Activated CD4-positive, CD25-positive, alpha-beta regulatory T cell treated with anti-CD3 and anti-CD28 coated beads, Interleukin-2, amount 50 U/mL, for 16 hours (primary cell): Measurements from ENCODE around the gene XCL1.

ENCODE experiments used
- DNase-seq: peaks from one replicate; pipeline ENCODE4 v3.0.0-alpha.2; 2020; ENCODE audit warnings: low read depth, low spot score

XCL1 gene

DNA sequence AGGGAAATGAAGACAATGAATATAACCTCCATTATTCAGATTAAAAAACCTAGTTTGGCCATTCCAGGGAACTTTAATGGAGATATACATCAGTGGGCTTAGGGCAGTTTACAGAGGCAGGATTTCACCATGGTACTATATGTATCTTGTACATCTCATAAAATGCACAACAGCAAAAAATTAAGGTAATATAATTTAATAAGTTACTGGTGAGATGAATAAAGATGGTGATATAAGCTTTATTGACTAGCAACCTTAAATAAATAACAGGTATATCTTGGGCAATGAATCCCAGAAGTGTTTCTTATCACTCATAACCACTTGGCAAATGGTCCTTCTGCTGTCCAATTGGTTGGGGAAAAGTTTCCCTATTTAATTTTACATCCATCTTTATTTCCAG lies 29.0 kb downstream of the XCL1 start:
- DNase-seq: no peak

DNA sequence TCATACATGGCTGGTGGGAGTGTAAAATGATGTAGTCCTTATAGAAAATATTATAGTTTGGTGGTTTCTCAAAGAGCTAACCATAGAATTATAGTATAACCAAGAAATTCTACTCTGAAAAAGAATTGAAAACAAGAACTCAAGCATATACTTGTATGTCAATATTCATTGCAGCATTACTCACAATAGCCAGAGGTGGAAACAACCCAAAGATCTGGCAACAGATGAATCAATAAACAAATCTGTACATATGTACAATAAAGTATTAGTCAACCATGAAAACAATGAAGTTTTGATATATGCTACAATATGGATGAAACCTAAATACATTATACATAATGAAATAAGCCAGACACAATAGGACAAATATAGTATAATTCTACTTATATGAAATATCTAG lies 29.7 kb downstream of the XCL1 start:
- DNase-seq: no peak

DNA sequence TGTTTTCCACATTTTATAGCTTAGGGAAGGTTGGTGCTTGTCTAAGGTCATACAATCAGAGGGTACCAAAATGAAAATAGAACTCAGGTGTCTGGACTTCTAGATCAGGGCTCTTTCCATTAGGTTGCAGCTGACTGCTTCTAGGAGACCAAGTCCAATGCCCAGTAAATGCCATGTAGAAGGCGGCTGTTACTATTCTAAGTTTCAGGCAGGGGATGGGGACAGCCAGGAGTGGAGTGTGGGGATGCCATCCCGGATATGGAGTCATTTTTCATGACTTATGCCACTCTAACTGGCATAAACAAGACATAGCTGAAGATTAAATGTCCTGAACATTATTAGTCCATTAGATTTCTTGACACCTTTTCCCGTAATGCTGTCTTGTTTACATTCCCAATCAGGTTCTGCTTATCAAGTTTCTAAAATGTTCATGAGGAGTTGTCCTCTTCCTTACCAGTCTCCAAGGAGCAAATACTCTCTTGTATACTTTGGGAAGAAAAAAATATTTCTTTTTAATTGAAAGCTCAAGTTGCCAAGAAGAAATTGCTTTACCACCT lies 31.5 kb downstream of the XCL1 start:
- DNase-seq: no peak

DNA sequence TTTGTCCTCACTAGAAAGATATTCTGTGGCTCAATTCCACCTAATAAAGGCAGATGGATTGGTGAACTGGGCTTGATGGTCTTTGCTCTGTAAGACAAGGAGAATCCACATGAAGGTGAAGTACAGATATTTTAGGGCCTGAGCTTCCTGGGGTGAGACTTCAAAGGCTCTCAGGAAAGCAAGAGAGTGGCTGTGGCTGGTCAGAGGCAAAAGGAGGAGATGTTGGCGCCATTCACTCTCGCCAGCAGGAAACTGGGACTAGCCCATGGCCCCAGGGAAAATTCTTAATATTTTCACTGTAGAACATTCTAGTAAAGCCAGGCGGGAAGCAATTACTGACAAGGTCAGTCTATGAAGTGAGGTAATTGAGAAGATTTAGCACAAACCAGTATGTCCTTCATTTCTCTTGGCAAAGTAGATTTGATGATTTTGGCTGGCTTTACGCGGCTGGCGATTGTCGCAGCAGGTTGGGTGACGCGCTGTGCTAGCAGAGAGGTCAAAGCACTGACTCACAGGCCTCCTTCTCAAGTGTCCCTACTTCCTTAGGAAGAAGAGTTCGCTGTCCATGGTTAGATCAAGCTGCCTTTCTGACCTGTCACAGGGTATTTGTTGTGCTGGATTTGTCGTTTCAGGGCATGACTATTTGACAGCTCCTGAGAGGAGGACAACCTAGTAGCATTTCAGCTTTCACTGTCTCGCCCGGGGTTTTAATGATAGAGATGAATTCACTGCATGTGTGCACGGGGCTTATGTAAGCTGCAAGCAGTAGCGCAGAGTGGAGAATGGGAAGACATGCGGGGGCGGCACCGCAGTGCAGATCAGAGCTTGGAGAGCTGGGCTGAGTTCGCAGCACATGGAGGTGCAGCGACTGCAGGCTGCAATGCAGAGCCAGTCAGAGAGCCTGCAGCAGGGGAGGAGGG lies 32.7 kb downstream of the XCL1 start:
- no peak for DNase-seq

DNA sequence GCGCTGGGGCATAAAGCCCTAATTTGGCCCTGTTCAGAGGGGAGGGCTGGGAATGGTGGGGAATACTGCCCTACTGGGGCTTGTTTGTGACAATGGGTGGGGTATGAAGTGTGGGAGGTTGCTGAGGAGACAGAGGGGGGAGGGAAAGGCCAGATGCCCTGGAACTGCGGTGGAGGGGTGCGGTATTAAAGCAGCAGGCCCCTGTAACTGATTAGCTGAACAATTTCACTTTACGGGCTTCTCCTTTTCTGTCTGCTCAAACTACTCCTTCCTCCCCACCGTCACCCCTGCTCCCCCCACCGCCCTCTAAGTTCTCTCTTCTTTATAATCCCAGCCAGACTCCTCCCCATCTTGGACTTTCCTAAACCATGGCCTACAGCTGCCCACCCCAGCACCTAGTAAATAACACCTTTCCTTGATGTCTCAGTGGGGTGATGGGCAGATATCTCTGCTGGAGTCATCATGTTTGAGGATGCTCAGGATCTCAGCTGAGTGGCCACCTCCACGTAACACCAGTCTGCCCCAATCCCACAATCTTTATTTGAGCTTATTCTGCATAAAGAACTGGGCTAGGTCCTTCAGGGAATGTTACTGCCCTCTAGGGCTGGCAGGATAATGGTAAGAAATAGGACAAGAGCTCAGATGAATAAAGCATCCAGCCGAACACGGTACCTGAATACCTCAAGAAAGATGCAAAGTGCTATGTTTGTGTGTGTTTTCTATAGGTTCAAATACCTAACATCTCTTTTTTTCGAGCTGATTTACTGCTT lies 33.5 kb downstream of the XCL1 start:
- DNase-seq: no peak

DNA sequence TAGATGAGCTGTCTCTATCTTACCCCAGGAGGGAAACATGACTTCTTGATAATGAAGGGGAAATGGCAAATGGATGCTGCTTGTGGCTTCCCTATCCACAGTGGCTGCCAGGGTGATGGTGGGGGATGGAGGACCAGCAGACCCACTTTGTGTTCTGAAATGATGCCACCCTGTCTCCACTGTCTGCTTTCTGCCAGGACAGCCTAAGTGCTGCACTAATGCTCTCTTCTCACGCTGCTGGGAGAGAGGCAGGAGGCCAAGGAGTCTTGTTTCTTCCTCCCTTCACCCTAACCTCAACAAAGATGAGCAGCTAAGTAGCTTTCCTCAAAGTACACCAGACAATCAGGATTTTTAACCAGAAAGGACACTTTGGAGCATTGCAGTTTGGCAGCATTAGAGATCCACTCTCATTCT lies 36.6 kb downstream of the XCL1 start:
- no peak for DNase-seq

DNA sequence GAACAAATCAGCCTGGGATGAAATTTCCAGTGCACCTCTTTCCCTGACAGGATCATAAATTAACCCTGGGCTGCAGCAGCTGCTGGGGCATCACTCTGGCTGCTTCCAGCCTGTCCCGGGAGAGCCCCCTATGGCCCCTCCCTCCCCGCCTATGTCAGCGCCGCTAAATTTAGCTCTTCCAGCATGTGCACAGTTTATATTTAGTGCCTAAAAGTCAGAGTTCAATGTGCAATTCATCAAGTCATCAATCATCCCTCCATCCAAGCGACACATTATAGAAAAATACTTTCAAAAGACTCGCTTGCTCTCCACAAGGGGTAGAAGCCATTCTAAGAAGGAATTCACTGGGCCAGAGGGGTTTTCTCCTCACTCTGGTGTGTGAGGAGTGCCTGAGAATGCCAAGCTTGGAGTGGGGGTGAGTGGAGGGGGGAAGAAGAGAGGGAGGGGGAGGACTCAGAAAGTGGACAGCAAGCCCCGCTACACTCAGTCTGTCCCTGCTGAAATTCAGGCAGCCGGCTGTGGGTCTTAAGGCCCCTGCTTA lies 37.4 kb downstream of the XCL1 start:
- no peak for DNase-seq

DNA sequence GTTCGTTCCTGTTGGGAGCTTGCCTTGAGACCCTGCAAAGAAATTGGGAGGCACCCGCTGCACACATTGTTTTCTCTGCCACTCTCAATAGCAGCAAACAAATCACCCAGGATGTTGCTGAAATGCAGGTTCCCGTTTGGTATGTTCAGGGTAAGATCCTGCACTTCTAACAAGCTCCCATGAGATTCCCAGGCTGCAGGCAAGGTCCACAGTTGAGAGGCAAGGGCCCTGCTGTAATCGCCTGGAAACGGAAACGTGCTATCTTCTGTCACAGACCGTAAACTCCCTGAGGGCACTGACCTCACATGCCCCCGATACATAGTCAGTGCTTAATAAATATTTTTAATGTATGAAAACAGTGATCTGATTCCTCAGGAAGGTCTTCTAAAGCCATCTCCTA lies 37.8 kb downstream of the XCL1 start:
- no peak for DNase-seq

DNA sequence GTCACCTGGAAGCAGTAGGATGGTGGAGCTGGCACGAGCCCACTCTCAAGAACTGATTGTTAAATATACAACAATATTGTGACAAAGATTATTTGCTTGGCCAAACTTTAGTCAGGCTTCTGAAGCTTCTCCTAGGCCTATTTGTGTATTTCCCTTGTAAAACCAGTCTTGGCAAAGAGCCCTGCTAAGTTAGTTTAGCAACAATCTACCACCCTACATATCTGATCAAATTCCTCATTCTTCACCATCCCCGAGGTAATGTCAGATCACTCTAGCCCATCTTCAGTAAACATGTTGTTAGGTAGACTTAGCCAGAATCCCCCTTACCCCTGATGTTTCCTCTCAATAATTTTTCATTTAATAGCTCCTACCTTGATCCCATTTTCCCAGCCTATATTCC lies 39.6 kb downstream of the XCL1 start:
- DNase-seq: no peak

DNA sequence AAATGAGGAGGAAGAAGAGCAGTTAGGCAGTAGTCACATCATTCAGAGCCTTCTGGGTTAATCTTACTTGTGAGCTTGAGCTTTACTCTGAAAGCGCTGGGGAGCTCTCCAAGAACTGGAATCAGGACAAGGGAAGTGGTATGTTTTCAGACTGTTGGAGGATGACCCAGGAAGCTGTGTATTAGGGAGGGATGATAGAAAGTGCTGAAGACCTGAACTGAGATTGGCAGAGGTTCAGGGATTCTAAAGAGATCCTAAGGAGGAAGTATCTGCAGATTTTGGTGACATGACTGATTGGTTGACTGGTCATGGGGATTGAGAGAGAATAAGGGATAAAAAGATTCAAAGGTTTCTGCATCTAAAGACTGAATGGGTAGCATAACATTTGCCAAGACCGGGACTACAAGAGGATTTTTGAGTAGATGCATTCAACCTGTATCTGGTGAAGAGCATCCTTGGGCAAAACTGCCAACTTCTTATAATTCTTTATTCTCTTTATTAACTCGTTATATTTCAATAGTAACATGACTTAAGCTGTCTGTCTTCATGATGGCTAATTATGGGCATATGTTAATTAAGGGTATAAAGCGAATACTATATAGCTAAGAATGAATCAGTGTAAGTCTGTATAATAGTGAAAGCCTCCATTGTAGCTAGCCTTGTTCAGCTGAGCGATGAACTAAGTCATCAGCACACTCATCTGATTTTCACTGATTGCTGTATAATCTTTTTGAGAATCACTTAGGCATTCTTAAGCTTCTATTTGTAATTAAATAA lies 41.8 kb downstream of the XCL1 start:
- no peak for DNase-seq

DNA sequence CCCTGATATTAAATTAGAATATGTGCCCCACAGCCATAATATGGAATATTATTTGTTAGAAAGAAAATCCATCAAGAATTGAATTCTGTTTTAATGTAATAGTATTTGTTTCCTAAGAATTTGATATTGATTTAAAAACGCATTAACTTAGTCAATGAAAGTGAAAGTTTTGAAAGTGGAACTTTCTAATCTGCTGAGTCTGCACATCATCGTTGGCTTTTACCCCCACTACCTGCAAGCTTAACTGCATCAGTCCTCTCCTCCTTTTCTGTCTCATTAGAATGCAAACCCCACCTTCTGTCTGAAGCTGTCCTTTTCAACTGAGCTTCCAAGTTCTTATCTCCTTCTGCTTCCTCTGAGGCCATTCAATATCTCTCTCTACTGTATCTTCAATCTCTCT lies 42.5 kb downstream of the XCL1 start:
- no peak for DNase-seq

DNA sequence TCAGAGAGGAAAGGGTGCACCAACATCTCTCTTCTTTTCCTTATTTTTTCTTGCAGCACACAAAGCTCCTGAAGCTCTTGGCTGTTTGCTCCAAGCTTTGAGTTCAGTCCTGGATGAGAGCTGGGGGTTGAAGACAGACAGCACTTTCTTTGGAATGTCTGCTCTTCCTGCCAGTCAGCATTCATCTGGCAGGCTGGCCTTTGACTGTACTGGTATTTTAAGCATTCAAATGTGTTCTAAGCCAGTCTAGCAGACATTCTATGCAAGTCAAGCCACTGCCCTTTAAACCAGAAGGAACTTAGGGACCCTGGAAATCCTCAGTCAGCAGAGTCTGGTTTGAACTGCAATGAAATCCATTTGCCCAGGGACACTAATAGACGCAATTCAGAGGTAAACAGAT lies 45.0 kb downstream of the XCL1 start:
- no peak for DNase-seq

DNA sequence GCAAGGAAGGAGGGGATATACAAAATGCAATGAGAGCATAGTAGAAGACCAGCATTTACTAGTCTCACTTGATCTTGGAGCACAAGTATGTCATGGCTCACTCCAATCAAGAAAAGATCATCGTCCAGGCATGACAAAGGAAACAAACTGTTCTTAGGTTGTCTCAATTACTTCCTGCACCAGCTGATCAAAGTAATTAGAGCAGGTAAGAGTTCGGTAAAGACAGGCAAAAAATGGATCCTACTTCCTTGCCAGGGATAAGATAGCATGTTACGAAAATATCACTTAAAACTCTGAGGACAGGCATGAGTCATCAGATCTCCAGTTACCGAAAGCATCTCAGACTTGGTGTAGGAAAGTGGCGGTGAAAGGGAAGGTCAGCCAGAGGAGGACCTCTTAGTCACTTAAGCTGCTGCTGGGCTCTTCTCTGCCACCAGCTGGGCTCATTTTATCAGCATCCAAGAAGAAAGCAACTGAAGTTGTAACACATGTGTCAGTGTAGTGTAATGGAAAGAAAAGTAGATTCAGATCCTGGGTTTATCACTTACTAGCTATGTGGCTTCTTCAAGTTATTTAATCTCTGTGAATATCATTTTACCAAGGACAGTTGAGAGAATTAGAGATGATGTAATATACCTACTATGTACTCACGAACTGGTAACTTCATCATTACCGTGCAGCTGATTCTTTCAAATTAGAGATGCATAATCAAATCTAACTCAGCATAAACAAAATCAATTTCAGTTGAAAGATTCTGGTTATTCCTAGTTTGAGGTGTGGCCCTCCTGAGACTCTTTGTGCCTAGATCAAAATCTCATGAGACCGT lies 46.8 kb downstream of the XCL1 start:
- DNase-seq: no peak

DNA sequence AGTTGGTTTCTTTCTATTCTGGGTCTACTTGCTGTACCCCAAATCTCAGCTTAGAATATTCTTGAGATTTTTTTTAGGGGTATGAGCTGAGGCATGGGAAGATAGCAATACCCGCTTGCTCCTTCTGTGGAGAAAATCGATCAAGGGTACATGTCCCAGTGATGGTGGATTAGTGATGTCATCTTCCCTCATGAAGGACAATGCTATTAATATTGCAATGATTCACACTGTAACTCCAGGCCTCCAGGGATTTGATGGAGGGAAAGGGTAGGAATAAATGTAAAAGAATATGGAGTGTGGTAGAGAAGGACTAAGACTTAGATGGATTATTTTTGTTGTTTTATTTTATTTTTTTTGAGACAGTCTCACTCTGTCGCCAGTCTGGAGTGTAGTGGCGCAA lies 47.4 kb downstream of the XCL1 start:
- DNase-seq: no peak

DNA sequence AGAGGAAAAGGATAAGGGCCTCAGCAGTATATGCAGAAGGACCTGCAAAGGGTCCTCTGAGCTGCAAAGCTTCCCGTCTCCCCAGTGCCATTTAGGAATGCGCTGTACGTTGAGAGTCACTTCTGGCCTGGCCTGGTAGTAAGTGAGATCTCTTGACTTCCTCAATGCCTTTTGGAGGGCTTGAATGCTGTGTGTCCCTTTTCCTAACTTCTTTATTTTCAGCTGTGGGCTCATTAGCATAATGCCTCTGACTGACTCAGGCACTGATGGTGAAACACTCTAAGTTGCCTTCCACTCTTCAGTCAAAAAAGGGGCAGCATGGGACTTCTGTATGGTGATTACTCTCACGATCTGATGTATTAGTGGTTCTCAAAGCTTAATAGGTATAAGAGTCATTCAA lies 49.9 kb downstream of the XCL1 start:
- DNase-seq: no peak

DNA sequence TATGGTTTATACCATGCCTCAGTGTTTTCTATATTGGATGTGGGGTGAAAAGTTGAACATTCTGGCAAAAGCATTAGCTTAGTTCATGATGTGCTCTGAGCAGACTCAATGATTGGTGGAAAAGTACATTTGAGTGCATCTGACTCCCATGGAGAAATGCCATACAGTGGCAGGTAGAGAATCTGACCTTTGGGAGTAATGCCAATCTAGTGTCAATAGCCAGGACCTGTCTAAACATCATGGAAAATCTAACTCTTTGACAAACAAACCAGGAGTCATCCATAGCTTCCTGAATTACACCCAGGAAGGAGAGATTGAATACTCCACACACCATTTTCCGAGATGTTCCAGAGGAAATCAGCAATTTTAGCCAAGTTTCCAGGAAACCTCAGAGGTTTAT lies 51.0 kb downstream of the XCL1 start:
- DNase-seq: no peak

DNA sequence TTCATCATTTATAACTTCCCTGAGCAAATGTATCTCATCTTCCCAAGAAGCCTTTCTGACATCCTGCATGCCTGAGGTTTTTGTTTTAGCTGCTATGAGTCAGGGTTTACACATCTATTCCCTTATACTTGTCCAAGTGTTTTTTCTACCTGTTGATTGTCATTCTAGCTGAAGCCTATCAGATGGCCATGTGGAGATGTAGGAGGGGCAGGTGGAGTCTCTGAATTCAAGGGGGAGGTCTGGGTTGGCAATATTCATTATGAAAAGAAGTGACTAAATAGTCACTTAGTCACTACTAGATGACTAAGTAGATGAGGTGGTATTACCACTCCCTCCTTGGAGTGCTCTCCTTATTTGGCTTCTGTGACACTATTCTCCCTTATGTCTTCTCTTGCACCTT lies 52.4 kb downstream of the XCL1 start:
- no peak for DNase-seq

DNA sequence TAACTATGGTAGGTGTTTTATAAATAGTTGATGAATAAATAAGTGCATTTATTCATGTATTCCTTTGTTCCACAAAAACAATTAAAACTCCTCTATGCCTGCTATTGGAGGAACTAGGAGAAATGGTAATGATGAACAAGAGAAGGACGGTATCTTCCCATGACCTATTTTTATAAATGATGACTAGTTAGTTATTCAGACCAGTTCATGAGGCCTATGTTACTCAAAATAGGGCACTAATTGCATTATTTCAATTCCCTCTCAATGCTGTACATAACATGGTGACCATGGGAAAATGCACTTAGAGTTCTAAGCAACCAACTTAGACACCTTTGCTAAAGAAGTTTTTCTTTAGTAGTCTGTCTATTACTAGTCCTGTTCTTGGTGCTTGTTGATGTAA lies 53.1 kb downstream of the XCL1 start:
- DNase-seq: no peak
